ENCODE results near the gene AR. TPM values are rescaled to one million over a fixed set of nuclear protein-coding genes. Genes with fewer than 3 reads are reported as not detected.

AR gene
- total and polyA plus RNA-seq, 9 of the 15 experiments (the other 6 are each of a cell fraction or from before 2014, with no cell fraction given): 0.01 to 0.04 (median 0.01) TPM; not detected in 6

GRCh38 chrX:67779099-67779498 is 235.3 kb downstream of the AR start (continued):
- TF ChIP-seq VEZF1 (CRISPR knock-in tag; IDR thresholded peaks at IDR 0.05) (no peak), SAFB (IDR thresholded peaks at IDR 0.05; ENCODE audit: borderline replicate concordance, low read depth, low read length) (no peak), FOS (IDR thresholded peaks at IDR 0.05; ENCODE audit: extremely low read depth, insufficient read length) (no peak), ZNF408 (CRISPR knock-in tag; IDR thresholded peaks at IDR 0.05; ENCODE audit: low read depth) (no peak), HMGN3 (IDR thresholded peaks at IDR 0.05; ENCODE audit: borderline replicate concordance, extremely low read depth, insufficient read length, low read depth, low read length) (no peak)

All from K562 (cell line).